Stimulated activated CD8-positive, alpha-beta memory T cell treated with anti-CD3 and anti-CD28 coated beads, Interleukin-2, amount 100 ng/mL, for 48 hours (primary cell): ENCODE measurements around the gene MRC1.

Source experiments
- DNase-seq, 2 donors: peaks; one replicate each; pipeline ENCODE4 v3.0.0-alpha.2; 2020; ENCODE audit warnings: low read depth in 2 of 2

The MRC1 gene

GRCh38 chr10:17847585-17848296 lies 38.6 kb downstream of the MRC1 start:
- no peak for DNase-seq

- no peak for DNase-seq
Observed at GRCh38 chr10:17848646-17849045, 39.5 kb downstream of the MRC1 start.

GRCh38 chr10:17850501-17850900 lies 41.4 kb downstream of the MRC1 start:
- DNase-seq = no peak

- DNase-seq = no peak
Observed at GRCh38 chr10:17851611-17852010, 42.5 kb downstream of the MRC1 start.

- no peak for DNase-seq
Observed at GRCh38 chr10:17854044-17854652, 45.0 kb downstream of the MRC1 start.

GRCh38 chr10:17857040-17857439 lies 47.9 kb downstream of the MRC1 start:
- DNase-seq = no peak

- no peak for DNase-seq
Observed at GRCh38 chr10:17859492-17860156, 50.5 kb downstream of the MRC1 start.

- no peak for DNase-seq
Observed at GRCh38 chr10:17861760-17862159, 52.6 kb downstream of the MRC1 start.

- no peak for DNase-seq
Observed at GRCh38 chr10:17865351-17865750, 56.2 kb downstream of the MRC1 start.

GRCh38 chr10:17866346-17866745 lies 57.2 kb downstream of the MRC1 start:
- DNase-seq = no peak

- DNase-seq = no peak
Observed at GRCh38 chr10:17867056-17867455, 57.9 kb downstream of the MRC1 start.

- DNase-seq = no peak
Observed at GRCh38 chr10:17871036-17871435, 61.9 kb downstream of the MRC1 start.

- no peak for DNase-seq
Observed at GRCh38 chr10:17872191-17873091, 63.3 kb downstream of the MRC1 start.

- no peak for DNase-seq
Observed at GRCh38 chr10:17873946-17874345, 64.8 kb downstream of the MRC1 start.

- no peak for DNase-seq
Observed at GRCh38 chr10:17877121-17877520, 68.0 kb downstream of the MRC1 start.

GRCh38 chr10:17878896-17879295 lies 69.7 kb downstream of the MRC1 start:
- no peak for DNase-seq

- DNase-seq = no peak
Observed at GRCh38 chr10:17880601-17881000, 71.5 kb downstream of the MRC1 start.

- no peak for DNase-seq
Observed at GRCh38 chr10:17882557-17882956, 73.4 kb downstream of the MRC1 start.

GRCh38 chr10:17883621-17884020 lies 74.5 kb downstream of the MRC1 start:
- no peak for DNase-seq

GRCh38 chr10:17888189-17888588 lies 79.0 kb downstream of the MRC1 start:
- DNase-seq = no peak

- no peak for DNase-seq
Observed at GRCh38 chr10:17891435-17891834, 82.3 kb downstream of the MRC1 start.

GRCh38 chr10:17904564-17904963 lies 95.4 kb downstream of the MRC1 start:
- DNase-seq = no peak
